ENCODE data around the gene PEX5L. TPM values are rescaled to one million over a fixed set of nuclear protein-coding genes. Genes with fewer than 3 reads are reported as not detected.
"Not testable (repeated sequence)": the region's sequence is repeated elsewhere in the genome, so short reads cannot be mapped to it uniquely, and the experiment has no call there.

The PEX5L gene
- total and polyA plus RNA-seq, 2 experiments from 2014 or later: 0.07 to 0.30 TPM

DNA sequence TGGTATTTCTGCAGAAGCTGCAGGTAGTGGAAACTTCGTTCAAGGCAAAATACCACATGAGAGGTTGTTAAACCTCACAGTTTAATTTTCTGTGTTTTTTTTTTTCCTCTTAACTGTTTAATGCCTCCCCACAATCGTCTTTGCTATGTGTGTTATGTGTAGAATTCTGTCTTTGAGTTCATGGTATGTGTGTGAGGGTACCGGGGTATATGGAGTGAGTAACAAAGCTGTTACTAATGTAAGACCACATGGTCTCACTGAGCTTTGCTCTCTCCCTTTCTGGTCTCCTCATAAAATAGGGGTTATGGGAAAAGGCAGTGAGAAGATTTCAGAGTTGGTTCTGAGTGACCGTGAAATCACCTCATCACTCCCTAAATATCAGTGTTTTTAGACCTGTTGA is 240.3 kb downstream of the PEX5L start:
- no peaks in the 10 kb centered on the region for H3K27me3 ChIP-seq
- no peak for DNase-seq (ENCODE audit: low read depth in 1 of 2, low spot score in 1 of 2)
- H3K4me3 ChIP-seq: no peak overlapping the region
- H3K9me3 ChIP-seq (ENCODE audit: low read depth): no peaks in the 10 kb centered on the region
- no peaks in the 10 kb centered on the region for H3K4me1 ChIP-seq (ENCODE audit: low read depth)
- H3K36me3 ChIP-seq: no peaks in the 10 kb centered on the region
- H3K27ac ChIP-seq: no peak overlapping the region
- TF ChIP-seq, protein P1, sequence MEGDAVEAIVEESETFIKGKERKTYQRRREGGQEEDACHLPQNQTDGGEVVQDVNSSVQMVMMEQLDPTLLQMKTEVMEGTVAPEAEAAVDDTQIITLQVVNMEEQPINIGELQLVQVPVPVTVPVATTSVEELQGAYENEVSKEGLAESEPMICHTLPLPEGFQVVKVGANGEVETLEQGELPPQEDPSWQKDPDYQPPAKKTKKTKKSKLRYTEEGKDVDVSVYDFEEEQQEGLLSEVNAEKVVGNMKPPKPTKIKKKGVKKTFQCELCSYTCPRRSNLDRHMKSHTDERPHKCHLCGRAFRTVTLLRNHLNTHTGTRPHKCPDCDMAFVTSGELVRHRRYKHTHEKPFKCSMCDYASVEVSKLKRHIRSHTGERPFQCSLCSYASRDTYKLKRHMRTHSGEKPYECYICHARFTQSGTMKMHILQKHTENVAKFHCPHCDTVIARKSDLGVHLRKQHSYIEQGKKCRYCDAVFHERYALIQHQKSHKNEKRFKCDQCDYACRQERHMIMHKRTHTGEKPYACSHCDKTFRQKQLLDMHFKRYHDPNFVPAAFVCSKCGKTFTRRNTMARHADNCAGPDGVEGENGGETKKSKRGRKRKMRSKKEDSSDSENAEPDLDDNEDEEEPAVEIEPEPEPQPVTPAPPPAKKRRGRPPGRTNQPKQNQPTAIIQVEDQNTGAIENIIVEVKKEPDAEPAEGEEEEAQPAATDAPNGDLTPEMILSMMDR (IDR thresholded peaks at IDR 0.05; ENCODE audit: low read depth, low read length): no peak

DNA sequence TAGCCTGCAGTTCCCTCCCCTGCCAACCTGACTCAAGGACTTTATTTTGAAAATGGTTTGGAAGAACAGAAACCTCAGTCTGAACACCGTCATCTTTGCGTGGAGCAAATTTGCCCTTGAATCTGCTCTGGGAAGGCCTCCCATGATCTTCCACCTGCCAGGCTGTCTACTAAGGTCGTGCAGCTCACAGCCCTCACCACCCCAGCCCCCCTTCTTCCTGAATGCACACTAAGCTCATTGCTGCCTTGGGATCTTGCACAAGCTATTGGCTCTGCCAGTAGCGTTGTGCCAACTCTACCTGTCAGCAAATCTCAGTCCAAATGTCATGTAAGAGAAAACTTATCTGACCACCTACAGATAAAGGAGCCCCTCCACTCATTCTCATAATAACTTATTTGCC is 242.4 kb downstream of the PEX5L start:
- Histone ChIP-seq H3K27ac (no peak overlapping the region), H3K27me3 (no peaks in the 10 kb centered on the region), H3K4me3 (no peak overlapping the region), H3K4me1 (ENCODE audit: low read depth) (no peaks in the 10 kb centered on the region), H3K36me3 (no peaks in the 10 kb centered on the region), H3K9me3 (ENCODE audit: low read depth) (no peaks in the 10 kb centered on the region)
- TF ChIP-seq, protein P1 (IDR thresholded peaks at IDR 0.05; ENCODE audit: low read depth, low read length): no peak
- DNase-seq (ENCODE audit: low read depth in 1 of 2, low spot score in 1 of 2): peak in 1 of 2 donors; percentile 22

DNA sequence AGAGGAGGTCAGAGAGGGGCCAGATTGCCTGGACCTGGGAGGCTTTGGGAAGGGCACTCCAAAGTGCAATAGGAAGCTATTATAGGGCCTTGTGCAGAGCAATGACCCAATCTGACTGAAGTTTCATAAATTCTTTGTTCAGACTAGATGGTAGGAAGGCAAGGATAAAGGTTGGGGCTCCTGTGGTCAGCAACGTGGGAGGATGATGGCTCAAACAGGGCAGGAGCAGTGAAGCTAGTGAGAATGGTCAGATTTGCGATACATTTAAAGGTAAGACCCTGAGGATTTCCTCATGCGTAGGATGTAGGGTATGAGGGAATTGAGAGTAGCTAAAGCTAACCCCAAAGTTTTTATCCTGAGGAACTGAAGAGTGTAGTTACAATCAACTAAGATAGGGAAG is 244.9 kb downstream of the PEX5L start:
- H3K27ac ChIP-seq: no peak overlapping the region
- no peaks in the 10 kb centered on the region for H3K27me3 ChIP-seq
- DNase-seq (ENCODE audit: low read depth in 1 of 2, low spot score in 1 of 2): no peak
- TF ChIP-seq, protein P1 (IDR thresholded peaks at IDR 0.05; ENCODE audit: low read depth, low read length): no peak
- H3K4me3 ChIP-seq: no peak overlapping the region
- H3K9me3 ChIP-seq (ENCODE audit: low read depth): no peaks in the 10 kb centered on the region
- H3K36me3 ChIP-seq: peaks cover 2% of the 10 kb centered on the region
- H3K4me1 ChIP-seq (ENCODE audit: low read depth): no peaks in the 10 kb centered on the region

DNA sequence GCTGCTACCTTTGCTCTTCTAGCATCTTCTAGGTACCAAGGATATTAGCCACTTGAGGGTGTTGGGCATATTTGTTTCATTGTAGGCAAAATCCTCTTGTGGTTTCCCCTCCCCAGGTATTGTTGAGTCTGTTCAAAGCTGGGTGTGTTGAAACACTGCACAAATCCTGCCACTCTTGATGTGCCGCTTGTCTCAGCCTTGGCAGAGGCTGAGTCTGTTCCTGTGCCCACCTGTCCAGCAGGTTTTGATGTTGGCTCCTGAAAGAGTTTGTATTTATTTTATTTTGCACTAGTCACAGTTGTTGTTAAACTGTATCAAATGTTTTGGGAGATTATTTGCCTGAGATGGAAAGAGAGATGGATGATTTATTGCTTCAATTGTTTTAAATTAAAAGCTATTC is 247.7 kb downstream of the PEX5L start:
- Histone ChIP-seq H3K9me3 (ENCODE audit: low read depth) (no peaks in the 10 kb centered on the region), H3K27ac (no peak overlapping the region), H3K4me1 (ENCODE audit: low read depth) (no peaks in the 10 kb centered on the region), H3K36me3 (peaks cover 15% of the 10 kb centered on the region), H3K4me3 (no peak overlapping the region), H3K27me3 (no peaks in the 10 kb centered on the region)
- no peak for DNase-seq (ENCODE audit: low read depth in 1 of 2, low spot score in 1 of 2)
- TF ChIP-seq, protein P1 (IDR thresholded peaks at IDR 0.05; ENCODE audit: low read depth, low read length): no peak

DNA sequence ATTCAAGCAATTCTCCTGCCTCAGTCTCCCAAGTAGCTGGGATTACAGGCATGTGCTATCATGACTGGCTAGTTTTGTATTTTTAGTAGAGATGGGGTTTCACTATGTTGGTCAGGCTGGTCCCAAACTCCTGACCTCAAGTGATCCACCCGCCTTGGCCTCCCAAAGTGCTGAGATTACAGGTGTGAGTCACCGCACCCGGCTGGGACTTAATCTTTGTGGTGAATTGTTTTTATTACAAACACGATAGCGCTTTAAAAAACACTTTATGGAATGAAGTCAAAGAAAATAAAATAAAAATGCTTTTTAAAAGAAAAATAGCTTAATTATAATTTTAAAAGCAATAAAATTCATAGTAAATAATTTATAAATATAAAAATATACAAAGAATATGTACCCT is 253.9 kb downstream of the PEX5L start:
- DNase-seq (ENCODE audit: low read depth in 1 of 2, low spot score in 1 of 2): peak in 1 of 2 donors; percentile 46
- H3K36me3 ChIP-seq: peaks cover 39% of the 10 kb centered on the region

DNA sequence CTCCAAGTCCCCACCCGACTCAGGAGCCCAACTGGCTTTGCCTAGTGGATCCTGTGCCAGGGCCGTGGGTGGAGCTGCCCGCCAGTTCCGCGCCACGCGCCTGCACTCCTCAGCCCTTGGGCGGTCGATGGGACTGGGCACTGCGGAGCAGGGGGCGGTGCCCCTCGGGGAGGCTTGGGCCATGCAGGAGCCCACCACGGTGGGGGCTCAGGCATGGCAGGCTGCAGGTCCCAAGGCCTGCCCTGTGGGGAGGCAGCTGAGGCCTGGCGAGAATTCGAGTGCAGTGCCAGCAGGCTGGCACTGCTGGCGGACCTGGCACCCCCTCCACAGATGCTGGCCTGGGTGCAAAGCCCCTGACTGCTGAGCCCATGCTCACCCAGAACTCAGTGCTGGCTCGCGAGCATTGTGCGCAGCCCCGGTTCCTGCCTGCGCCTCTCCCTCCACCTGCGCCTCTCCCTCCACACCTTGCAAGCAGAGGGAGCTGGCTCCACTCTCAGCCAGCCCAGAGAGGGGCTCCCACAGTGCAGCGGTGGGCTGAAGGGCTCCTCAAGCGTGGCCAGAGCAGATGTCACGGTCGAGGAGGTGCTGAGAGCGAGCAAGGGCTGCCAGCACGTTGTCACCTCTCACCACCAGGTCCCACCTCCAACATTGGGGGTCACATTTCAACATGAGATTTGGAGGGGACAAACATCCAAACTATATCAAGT is 261.2 kb downstream of the PEX5L start:
- Histone ChIP-seq H3K4me3 (no peak overlapping the region), H3K9me3 (ENCODE audit: low read depth) (no peaks in the 10 kb centered on the region), H3K27me3 (no peaks in the 10 kb centered on the region), H3K36me3 (peaks cover 4% of the 10 kb centered on the region), H3K27ac (no peak overlapping the region), H3K4me1 (ENCODE audit: low read depth) (peaks cover 11% of the 10 kb centered on the region)
- no peak for DNase-seq (ENCODE audit: low read depth in 1 of 2, low spot score in 1 of 2)
- TF ChIP-seq, protein P1 (IDR thresholded peaks at IDR 0.05; ENCODE audit: low read depth, low read length): no peak

More for the DNA sequence above, 253.9 kb downstream of the PEX5L start:
- H3K4me3 ChIP-seq; H3K4me1 ChIP-seq (ENCODE audit: low read depth); H3K27me3 ChIP-seq; H3K9me3 ChIP-seq (ENCODE audit: low read depth); H3K27ac ChIP-seq: not testable (repeated sequence)

Measured in cardiac muscle cell (in vitro differentiated cells and primary cell).